GM12801 (cell line): ENCODE results near the gene RSRC1.

ENCODE experiments used
- CTCF ChIP-seq: IDR thresholded peaks from one replicate; pipeline ENCODE4 v1.5.1; 2011; ENCODE audit warnings: control low read depth; ENCODE audit not compliant: insufficient read length; ENCODE audit errors: extremely low read depth

RSRC1 gene

GRCh38 chr3:158086361-158086760 is 23.5 kb upstream of the RSRC1 start:
- TF ChIP-seq CTCF = no peak

DNA sequence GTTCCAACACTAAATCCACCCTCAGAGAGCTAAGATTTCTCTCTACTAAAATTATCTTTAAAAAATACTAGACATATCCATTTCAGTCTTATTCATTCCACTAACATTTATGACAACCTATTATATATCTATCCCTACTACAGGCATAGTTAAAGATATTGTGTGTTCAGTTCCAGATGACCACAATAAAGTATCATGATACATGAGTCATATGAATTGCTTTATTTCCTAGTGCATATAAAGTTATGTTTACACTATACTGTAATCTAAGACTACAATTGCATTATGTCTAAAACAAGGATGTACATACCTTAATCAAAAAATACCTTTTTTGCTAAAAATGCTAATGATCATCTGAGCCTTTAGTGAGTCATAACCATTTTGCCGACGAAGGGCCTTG is 23.1 kb upstream of the RSRC1 start:
- TF ChIP-seq CTCF = no peak

- no peak for TF ChIP-seq CTCF
Observed at GRCh38 chr3:158091531-158091930, 18.4 kb upstream of the RSRC1 start.

- TF ChIP-seq CTCF = no peak
Observed at GRCh38 chr3:158093526-158093925, 16.4 kb upstream of the RSRC1 start.

DNA sequence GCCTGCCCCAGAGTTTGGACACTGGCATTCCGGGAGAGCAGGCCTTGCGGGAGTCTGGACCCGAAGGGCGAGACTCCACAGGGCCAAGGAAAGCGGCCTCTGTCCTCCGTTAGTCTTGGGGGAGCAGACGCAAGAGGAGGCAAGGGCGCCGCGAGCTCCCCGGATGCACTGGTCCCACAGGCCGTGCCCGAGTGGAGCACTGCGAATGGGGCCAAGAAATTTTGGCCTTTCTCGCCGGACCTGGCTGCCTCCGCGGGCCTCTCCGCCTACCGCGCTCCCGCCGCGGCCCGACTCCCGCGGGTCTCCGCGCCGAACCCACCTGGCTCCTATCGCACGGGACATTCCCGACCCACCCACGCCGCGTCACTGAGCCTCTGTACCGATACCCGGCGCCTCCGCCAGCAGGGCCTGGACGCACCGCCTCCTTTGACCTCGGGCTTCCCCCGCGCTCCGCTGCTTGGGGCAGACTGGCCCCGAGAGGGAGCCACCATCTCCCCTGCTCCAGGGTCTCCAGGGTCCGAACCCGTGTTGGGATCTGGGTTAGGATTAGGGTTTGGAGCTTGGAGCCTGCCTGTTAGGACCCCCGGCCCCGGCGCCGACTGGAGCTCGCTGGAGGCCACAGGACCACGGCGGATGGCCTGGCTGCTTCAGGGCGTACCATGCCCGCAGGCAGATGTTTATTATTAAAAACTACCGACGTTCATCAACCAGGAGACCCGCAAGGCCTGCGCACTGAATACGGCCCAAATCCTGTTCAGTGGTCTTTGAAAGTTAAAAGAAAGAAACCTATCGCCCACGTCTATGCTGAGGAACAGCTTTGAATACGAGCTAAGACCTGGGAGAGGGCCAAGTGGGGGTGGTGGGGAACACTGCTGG is 15.4 kb upstream of the RSRC1 start:
- TF ChIP-seq CTCF = no peak

GRCh38 chr3:158095111-158095813 is 14.6 kb upstream of the RSRC1 start:
- no peak for TF ChIP-seq CTCF

GRCh38 chr3:158095814-158096704 is 13.8 kb upstream of the RSRC1 start:
- no peak for TF ChIP-seq CTCF
